ENCODE measurements around the gene NOX5.

- TF ChIP-seq ZNF414 (CRISPR knock-in tag; IDR thresholded peaks at IDR 0.05) (no peak), NR2F2 (IDR thresholded peaks at IDR 0.05; ENCODE audit: borderline replicate concordance, low read depth) (no peak), GABPA (IDR thresholded peaks at IDR 0.05; ENCODE audit: low read depth, low read length) (no peak), GABPA (CRISPR knock-in tag; IDR thresholded peaks at IDR 0.05; ENCODE audit: low read depth) (no peak), TFDP2 (CRISPR knock-in tag; IDR thresholded peaks at IDR 0.05) (no peak), FOSL2 (CRISPR knock-in tag; IDR thresholded peaks at IDR 0.05) (no peak), U2AF2 (IDR thresholded peaks at IDR 0.05; ENCODE audit: low read depth, low read length) (no peak), JUND (CRISPR knock-in tag; IDR thresholded peaks at IDR 0.05) (no peak), NFRKB (IDR thresholded peaks at IDR 0.05) (no peak)
These were observed 75.9 kb downstream of the NOX5 start for GRCh38 chr15:69090197-69090948.
